Hepatocyte (in vitro differentiated cells): ENCODE data around the gene TBX3. TPM values are rescaled to one million over a fixed set of nuclear protein-coding genes. Genes with fewer than 3 reads are reported as not detected.

Experiments
- DNase-seq: peaks from one replicate; pipeline ENCODE4 v3.0.0-alpha.2; 2016; ENCODE audit warnings: low spot score
- H2AFZ ChIP-seq: fragments of 200-600 bp; sonication (generic); 2 replicates; pipeline ENCODE4 v1.6.0; 2016; ENCODE audit warnings: antibody characterized with exemption, mild to moderate bottlenecking
- H3K27ac ChIP-seq: fragments of 200-600 bp; sonication (generic); 2 replicates; pipeline ENCODE4 v1.5.1; 2016; ENCODE audit warnings: mild to moderate bottlenecking
- H3K27me3 ChIP-seq: fragments of 200-600 bp; sonication (generic); 2 replicates; pipeline ENCODE4 v1.6.1; 2016
- H3K36me3 ChIP-seq: fragments of 200-600 bp; sonication (generic); replicated peaks from 2 replicates; pipeline ENCODE4 v1.5.1; 2016; ENCODE audit warnings: low read depth; ENCODE audit not compliant: insufficient read depth
- H3K4me1 ChIP-seq: fragments of 200-600 bp; sonication (generic); 2 replicates; pipeline ENCODE4 v1.5.1; 2016; ENCODE audit warnings: mild to moderate bottlenecking, moderate library complexity; ENCODE audit not compliant: insufficient read depth
- H3K4me2 ChIP-seq: fragments of 200-600 bp; sonication (generic); 2 replicates; pipeline ENCODE4 v1.6.0; 2016
- H3K4me3 ChIP-seq: fragments of 200-600 bp; sonication (generic); 2 replicates; pipeline ENCODE4 v1.5.1; 2016; ENCODE audit warnings: mild to moderate bottlenecking
- H3K79me2 ChIP-seq: fragments of 200-600 bp; sonication (generic); 2 replicates; pipeline ENCODE4 v1.6.0; 2017; ENCODE audit warnings: mild to moderate bottlenecking
- H3K9me2 ChIP-seq: fragments of 200-600 bp; sonication (generic); replicated peaks from 2 replicates; pipeline ENCODE4 v1.6.0; 2017; ENCODE audit warnings: mild to moderate bottlenecking; ENCODE audit not compliant: insufficient read depth
- H3K9me3 ChIP-seq: fragments of 200-600 bp; sonication (generic); 2 replicates; pipeline ENCODE4 v1.5.1; 2016; ENCODE audit warnings: low read depth, mild to moderate bottlenecking
- H4K20me1 ChIP-seq: fragments of 200-600 bp; sonication (generic); 2 replicates; pipeline ENCODE4 v1.6.0; 2016; ENCODE audit warnings: mild to moderate bottlenecking; ENCODE audit not compliant: insufficient read depth, poor library complexity, severe bottlenecking
- CTCF ChIP-seq: fragments of 200-600 bp; sonication (generic); IDR thresholded peaks from 2 replicates; pipeline ENCODE4 v1.5.1; 2016; ENCODE audit warnings: antibody characterized with exemption, mild to moderate bottlenecking; ENCODE audit not compliant: poor library complexity
- EZH2 ChIP-seq: fragments of 200-600 bp; sonication (generic); IDR thresholded peaks from 2 replicates; pipeline ENCODE4 v1.6.1; 2016; ENCODE audit warnings: antibody characterized with exemption, mild to moderate bottlenecking, borderline replicate concordance
- EZH2phosphoT487 ChIP-seq: fragments of 200-600 bp; sonication (generic); IDR thresholded peaks from one replicate; pipeline ENCODE4 v1.6.1; 2018; ENCODE audit warnings: antibody characterized with exemption, mild to moderate bottlenecking, low read depth, moderate library complexity; ENCODE audit not compliant: unreplicated experiment, severe bottlenecking
- WGBS: methylation state at CpG from one replicate; pipeline ENCODE4 v1.1.6; 2016; ENCODE audit warnings: low lambda C conversion rate; ENCODE audit errors: missing lambda C conversion rate; 5-methylcytosine and 5-hydroxymethylcytosine counted together
- polyA plus RNA-seq: library from polyadenylated mRNA; unstranded; fragments of >200 nt; fragmentation: Nextera tagmentation; extraction: Ambion mirVana; gene quantifications from 2 replicates; pipeline ENCODE4 v1.2.1, GENCODE V29; 2016
- total RNA-seq: library from RNA; depleted of rRNA; stranded (reverse); fragments of >200 nt; gene quantifications from 2 replicates; pipeline ENCODE4 v1.2.3, GENCODE V29; 2014

The TBX3 gene
- total and polyA plus RNA-seq, 2 experiments from 2014 or later = 109 to 133 TPM

- Histone ChIP-seq H3K27me3 (no peaks in the 10 kb centered on the region), H3K4me1 (peaks cover 31% of the 10 kb centered on the region), H3K4me2 (peak overlapping the region; percentile 78), H3K36me3 (peaks cover 5% of the 10 kb centered on the region), H4K20me1 (peaks cover 42% of the 10 kb centered on the region), H3K9me2 (no peaks in the 10 kb centered on the region), H3K4me3 (peak overlapping the region; percentile 90), H3K27ac (peak overlapping the region; percentile 97), H2AFZ (no peak overlapping the region), H3K9me3 (no peaks in the 10 kb centered on the region), H3K79me2 (peaks cover 88% of the 10 kb centered on the region)
- TF ChIP-seq CTCF (no peak), EZH2phosphoT487 (no peak), EZH2 (no peak)
- WGBS = under 1% methylated on average over 19 of the region's 19 CpGs
- DNase-seq = no peak
Observed at GRCh38 chr12:114683709-114684097, 272 bp downstream of the TBX3 start.

GRCh38 chr12:114682785-114683708, 928 bp downstream of the TBX3 start:
- Histone ChIP-seq H2AFZ (no peak overlapping the region), H3K79me2 (peaks cover 90% of the 10 kb centered on the region), H3K27ac (peak overlapping the region; percentile 97), H3K9me3 (no peaks in the 10 kb centered on the region), H4K20me1 (peaks cover 47% of the 10 kb centered on the region), H3K36me3 (peaks cover 5% of the 10 kb centered on the region), H3K4me2 (peak overlapping the region; percentile 78), H3K4me1 (peaks cover 26% of the 10 kb centered on the region), H3K4me3 (peak overlapping the region; percentile 90), H3K9me2 (no peaks in the 10 kb centered on the region), H3K27me3 (no peaks in the 10 kb centered on the region)
- no peak for DNase-seq
- WGBS = under 1% methylated on average over 55 of the region's 56 CpGs
- no peak for TF ChIP-seq CTCF
- peak; percentile 1 for TF ChIP-seq EZH2phosphoT487
- TF ChIP-seq EZH2 = no peak

- TF ChIP-seq EZH2phosphoT487 (no peak), EZH2 (no peak), CTCF (no peak)
- peaks cover 52% of the 10 kb centered on the region for H4K20me1 ChIP-seq
- whole genome bisulfite sequencing = 1% methylated on average over 10 of the region's 10 CpGs
- H3K79me2 ChIP-seq = peaks cover 91% of the 10 kb centered on the region
- no peaks in the 10 kb centered on the region for H3K9me2 ChIP-seq
- H3K27me3 ChIP-seq = no peaks in the 10 kb centered on the region
- no peak overlapping the region for H2AFZ ChIP-seq
- H3K27ac ChIP-seq = peak overlapping the region; percentile 97
- peaks cover 5% of the 10 kb centered on the region for H3K36me3 ChIP-seq
- H3K4me1 ChIP-seq = peaks cover 25% of the 10 kb centered on the region
- DNase-seq = no peak
- no peaks in the 10 kb centered on the region for H3K9me3 ChIP-seq
- H3K4me2 ChIP-seq = peak overlapping the region; percentile 78
- peak overlapping the region; percentile 90 for H3K4me3 ChIP-seq
Observed at GRCh38 chr12:114682106-114682784, 1.7 kb downstream of the TBX3 start.
